Glutamatergic neuron (in vitro differentiated cells): ENCODE data around the gene OGA. TPM values are rescaled to one million over a fixed set of nuclear protein-coding genes. Genes with fewer than 3 reads are reported as not detected.

ENCODE experiments used
- DNase-seq: peaks from one replicate; pipeline ENCODE4 v3.0.0; 2022
- H3K27ac Mint-ChIP-seq: one replicate; pipeline ENCODE4 v1.8.0; 2020; ENCODE audit warnings: mild to moderate bottlenecking, mixed read lengths, inconsistent platforms; ENCODE audit not compliant: unreplicated experiment
- H3K27me3 Mint-ChIP-seq: one replicate; pipeline ENCODE4 v1.8.0; 2020; ENCODE audit warnings: mild to moderate bottlenecking, moderate library complexity, mixed read lengths, inconsistent platforms; ENCODE audit not compliant: unreplicated experiment
- H3K36me3 Mint-ChIP-seq: one replicate; pipeline ENCODE4 v1.8.0; 2020; ENCODE audit warnings: mild to moderate bottlenecking, mixed read lengths, inconsistent platforms; ENCODE audit not compliant: unreplicated experiment
- H3K4me1 Mint-ChIP-seq: one replicate; pipeline ENCODE4 v1.8.0; 2020; ENCODE audit warnings: mild to moderate bottlenecking, low read depth, mixed read lengths, inconsistent platforms; ENCODE audit not compliant: unreplicated experiment
- H3K4me3 Mint-ChIP-seq: one replicate; pipeline ENCODE4 v1.8.0; 2020; ENCODE audit warnings: mild to moderate bottlenecking, mixed read lengths, inconsistent platforms; ENCODE audit not compliant: unreplicated experiment
- H3K9me3 Mint-ChIP-seq: one replicate; pipeline ENCODE4 v1.8.0; 2020; ENCODE audit warnings: mild to moderate bottlenecking, moderate library complexity, mixed read lengths, inconsistent platforms; ENCODE audit not compliant: unreplicated experiment
- total RNA-seq: library from RNA; stranded (reverse); fragmentation: NEBNext Ultra II Directional; extraction: Animal tissue kit (Norgen Biotek cat#: 25700); gene quantifications from one replicate; pipeline ENCODE4 v1.2.1, GENCODE V29; 2021; ENCODE audit not compliant: unreplicated experiment
- TF ChIP-seq, protein P1 (sequence below): fragments of 200-600 bp; sonication (generic); IDR thresholded peaks from one replicate; pipeline ENCODE4 v1.5.0; 2021; ENCODE audit not compliant: partially characterized antibody, unreplicated experiment

Gene OGA
- total RNA-seq, 1 donor from 2014 or later = 277 TPM

DNA sequence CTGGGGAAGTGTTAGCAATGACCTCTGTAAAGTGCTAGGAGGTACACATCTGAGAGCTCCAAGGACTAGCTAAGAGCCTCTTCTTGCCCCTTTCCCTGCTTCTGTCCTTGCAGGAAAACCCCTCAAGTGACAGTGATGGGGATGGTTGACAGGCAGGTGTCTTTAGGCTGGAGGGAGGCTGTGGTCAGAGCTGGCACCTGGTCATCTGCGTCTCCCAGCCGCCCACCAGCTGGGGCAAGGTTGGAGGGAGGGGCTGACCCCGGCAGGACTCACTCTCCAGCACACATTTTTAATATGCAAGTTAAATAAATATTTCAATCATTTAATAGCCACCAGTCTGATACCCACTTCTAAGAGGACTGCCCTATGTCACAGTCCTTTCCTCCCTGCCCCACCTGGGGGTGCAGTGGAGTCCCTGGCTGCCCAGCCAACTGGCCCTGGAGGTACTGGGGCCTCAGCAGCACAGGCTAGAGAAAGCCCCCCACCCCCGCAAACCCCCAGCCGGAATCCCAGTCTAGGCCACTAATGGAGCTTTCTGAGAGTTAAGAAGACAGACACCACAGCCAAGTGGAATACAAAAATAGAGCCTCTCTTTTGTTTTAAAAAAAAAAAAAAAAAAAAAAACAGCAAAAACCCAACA lies 48.6 kb downstream of the OGA start:
- Mint-ChIP-seq H3K4me3 (no peak overlapping the region), H3K27ac (no peak overlapping the region), H3K27me3 (peaks cover 20% of the 10 kb centered on the region), H3K9me3 (peaks cover 9% of the 10 kb centered on the region), H3K4me1 (peaks cover 24% of the 10 kb centered on the region), H3K36me3 (no peaks in the 10 kb centered on the region)
- DNase-seq = no peak
- TF ChIP-seq, protein P1, sequence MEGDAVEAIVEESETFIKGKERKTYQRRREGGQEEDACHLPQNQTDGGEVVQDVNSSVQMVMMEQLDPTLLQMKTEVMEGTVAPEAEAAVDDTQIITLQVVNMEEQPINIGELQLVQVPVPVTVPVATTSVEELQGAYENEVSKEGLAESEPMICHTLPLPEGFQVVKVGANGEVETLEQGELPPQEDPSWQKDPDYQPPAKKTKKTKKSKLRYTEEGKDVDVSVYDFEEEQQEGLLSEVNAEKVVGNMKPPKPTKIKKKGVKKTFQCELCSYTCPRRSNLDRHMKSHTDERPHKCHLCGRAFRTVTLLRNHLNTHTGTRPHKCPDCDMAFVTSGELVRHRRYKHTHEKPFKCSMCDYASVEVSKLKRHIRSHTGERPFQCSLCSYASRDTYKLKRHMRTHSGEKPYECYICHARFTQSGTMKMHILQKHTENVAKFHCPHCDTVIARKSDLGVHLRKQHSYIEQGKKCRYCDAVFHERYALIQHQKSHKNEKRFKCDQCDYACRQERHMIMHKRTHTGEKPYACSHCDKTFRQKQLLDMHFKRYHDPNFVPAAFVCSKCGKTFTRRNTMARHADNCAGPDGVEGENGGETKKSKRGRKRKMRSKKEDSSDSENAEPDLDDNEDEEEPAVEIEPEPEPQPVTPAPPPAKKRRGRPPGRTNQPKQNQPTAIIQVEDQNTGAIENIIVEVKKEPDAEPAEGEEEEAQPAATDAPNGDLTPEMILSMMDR = no peak

DNA sequence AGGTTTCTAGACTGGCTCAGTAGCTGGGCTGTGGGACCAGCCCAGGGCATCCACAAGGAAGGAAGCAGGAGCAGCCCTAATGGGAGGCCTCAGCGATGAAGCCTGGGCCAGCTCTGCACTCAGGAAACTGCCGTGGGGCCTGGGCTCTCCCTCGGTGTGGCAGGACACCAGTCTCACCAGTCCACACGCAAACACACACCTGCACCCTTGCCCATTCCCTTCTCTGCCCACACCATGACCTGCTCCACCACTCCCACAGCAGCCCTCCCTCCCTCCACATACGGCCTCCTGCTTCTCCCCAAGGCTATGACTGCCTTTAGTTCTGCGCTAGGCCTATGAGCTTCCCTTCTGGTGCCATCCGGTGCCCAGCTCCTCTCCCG lies 49.5 kb downstream of the OGA start:
- Mint-ChIP-seq H3K4me3 (no peak overlapping the region), H3K36me3 (no peaks in the 10 kb centered on the region), H3K27ac (no peak overlapping the region), H3K27me3 (peaks cover 17% of the 10 kb centered on the region), H3K9me3 (peaks cover 8% of the 10 kb centered on the region), H3K4me1 (peaks cover 19% of the 10 kb centered on the region)
- TF ChIP-seq, protein P1 = no peak
- no peak for DNase-seq

DNA sequence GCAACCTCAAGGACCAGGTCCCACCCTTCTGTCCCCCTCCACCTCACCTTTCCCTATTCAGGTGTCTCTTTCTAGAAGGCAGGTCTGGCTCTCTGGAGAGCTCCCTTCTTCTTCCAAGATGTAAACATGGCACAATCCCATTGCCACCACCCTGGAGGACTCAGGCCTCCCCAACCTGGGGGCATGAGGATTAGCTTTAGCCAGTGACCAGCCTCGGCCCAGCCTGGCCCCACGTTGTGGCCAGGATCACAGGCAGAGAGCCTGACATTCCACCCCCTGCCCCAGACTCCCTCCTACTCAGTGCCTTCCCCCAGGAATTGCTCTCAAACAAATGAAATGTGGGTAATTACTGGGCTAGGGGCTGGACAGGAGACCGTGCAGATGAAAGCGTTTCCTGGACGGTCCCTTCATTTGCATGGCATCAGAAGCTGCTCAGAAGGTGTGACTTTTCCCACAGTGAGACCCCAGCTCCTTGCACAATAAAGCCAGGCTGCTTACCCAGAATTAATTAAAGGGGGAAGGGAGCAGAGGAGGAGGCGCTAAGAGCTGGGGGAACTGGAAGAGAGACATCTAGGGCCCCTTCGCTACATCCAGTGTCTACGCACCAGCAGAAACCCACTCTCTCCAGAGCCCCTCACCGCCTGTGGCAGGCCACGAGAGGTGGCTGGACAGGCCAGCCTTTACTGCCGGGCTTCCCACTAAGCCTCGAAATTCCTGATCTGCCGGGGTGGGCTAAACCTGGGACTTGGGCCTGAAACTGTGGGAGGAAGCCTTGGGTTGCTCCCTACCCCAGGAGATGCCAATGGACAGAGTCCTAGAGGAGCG lies 50.1 kb downstream of the OGA start:
- no peak overlapping the region for H3K27ac Mint-ChIP-seq
- H3K9me3 Mint-ChIP-seq = peaks cover 3% of the 10 kb centered on the region
- no peak for DNase-seq
- peaks cover 13% of the 10 kb centered on the region for H3K4me1 Mint-ChIP-seq
- TF ChIP-seq, protein P1 = no peak
- H3K27me3 Mint-ChIP-seq = peaks cover 14% of the 10 kb centered on the region
- no peaks in the 10 kb centered on the region for H3K36me3 Mint-ChIP-seq
- no peak overlapping the region for H3K4me3 Mint-ChIP-seq

DNA sequence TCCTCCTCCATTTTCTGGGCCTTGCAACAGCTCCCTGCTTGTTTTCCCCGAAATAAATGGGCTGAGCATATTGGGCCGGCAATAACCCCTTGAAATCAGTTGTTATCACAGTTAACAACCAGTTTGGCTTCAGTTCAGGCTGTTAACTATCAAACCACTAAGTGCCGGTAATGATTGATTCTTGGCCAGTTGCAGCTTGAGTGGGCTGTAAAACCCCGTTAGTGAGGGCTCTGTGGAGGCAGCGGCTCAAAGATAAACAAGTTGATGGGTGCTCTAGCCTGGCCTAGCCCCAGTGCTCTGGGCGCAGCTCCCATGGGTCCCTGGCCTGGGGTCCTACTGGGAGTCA lies 50.7 kb downstream of the OGA start:
- H3K27me3 Mint-ChIP-seq = peaks cover 11% of the 10 kb centered on the region
- TF ChIP-seq, protein P1 = no peak
- H3K4me3 Mint-ChIP-seq = no peak overlapping the region
- no peak overlapping the region for H3K27ac Mint-ChIP-seq
- peaks cover 3% of the 10 kb centered on the region for H3K9me3 Mint-ChIP-seq
- peaks cover 10% of the 10 kb centered on the region for H3K4me1 Mint-ChIP-seq
- no peak for DNase-seq
- no peaks in the 10 kb centered on the region for H3K36me3 Mint-ChIP-seq
